GM19239 (cell line): ENCODE measurements around the gene VEGFA.

ENCODE experiments used
- DNase-seq: peaks from one replicate; pipeline ENCODE4 v3.0.0; 2011; ENCODE audit warnings: low spot score; ENCODE audit not compliant: insufficient read length
- FAIRE-seq: peaks from 2 replicates; lab custom pipeline; 2011; peaks lifted over from hg19 to GRCh38; lab: Jason Lieb, UNC

Gene VEGFA

GRCh38 chr6:43769526-43770371 lies at the start of gene VEGFA:
Gene VEGFA, plus strand, starts transcription at chr6:43770211.
- FAIRE-seq: peak; percentile 87

GRCh38 chr6:43720999-43721398 lies 49.0 kb upstream of the VEGFA start:
- DNase-seq (no peak), FAIRE-seq (no peak)

More at GRCh38 chr6:43769526-43770371, at the start of gene VEGFA:
- peak; percentile 88 for DNase-seq

GRCh38 chr6:43722920-43723545 lies 47.0 kb upstream of the VEGFA start:
- DNase-seq: no peak
- no peak for FAIRE-seq

DNA sequence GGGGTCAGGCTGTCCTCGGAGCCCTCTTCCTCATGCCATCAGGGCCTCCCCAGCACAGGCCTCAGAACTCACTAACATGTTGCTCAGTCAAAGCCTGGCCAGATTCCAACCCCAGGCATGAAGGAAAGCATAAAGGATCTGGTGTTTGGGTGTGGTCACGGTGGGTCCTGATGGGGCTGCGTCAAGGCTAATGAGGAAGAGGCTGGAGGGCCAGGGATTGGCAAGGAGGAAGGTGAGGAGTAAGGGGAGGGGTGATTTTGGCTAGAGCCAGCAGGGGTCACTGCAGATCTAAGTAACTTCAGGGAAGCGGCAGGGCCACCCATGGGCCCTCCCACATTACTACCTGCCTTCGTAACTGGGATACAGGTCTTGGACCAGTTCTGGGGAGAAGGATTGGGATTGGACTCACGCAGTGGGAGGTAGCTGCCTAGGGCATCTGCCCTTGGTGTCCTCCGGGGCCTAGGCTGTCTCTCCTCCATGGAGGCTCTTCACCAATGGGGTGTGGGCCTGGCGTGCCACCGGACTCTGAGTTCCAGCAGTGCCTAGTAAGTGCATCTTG lies 46.2 kb upstream of the VEGFA start:
- DNase-seq (peak; percentile 65), FAIRE-seq (peak; percentile 96)

- DNase-seq: no peak
- no peak for FAIRE-seq
These were observed 45.7 kb upstream of the VEGFA start for GRCh38 chr6:43724354-43724753.

- peak; percentile 84 for FAIRE-seq
- DNase-seq: peak; percentile 37
These were observed 44.9 kb upstream of the VEGFA start for GRCh38 chr6:43724914-43725642.

DNA sequence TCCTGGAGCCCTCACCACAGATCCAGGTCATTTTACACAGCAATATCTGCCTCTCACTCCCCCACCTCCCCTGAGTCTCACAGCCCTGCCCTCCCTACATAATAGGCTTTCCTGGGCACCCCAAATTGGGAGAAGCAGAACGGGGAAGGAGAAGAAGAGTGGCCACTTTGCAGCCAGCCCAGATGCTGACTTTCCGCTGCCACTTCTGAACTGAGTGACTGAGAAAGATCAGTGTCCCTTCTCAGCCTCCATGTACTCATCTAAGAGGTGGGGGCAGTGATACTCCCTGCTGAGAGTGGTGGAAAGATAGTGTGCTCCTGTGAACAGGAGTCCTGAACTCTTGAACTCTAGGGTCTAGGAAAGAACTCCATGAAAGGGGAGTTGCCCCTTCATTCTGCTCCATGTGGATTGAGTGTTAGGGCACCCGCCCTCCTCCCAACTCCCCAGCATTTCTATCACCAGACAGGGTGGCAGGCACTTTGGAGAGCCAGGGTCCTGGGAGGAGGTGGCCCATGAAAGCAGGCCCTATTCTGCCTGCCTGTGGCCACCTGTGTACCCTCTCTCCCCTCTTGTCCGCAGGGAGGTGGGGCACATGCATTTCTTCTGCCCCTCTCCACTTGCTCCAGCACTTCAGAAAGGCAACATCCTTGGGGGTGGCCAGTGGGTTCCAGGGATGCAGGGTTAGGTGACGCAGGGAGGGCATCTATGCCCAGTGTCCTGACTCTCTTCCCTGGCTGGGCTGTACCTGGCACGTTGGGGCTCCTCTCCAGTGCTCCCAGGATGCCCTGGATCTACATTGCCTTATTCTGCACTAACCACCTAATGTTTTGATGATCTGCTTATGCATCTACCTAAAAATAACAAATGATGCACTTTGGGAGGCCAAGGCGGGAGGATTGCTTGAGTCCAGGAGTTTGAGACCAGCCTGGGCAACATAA lies 44.1 kb upstream of the VEGFA start:
- no peak for DNase-seq
- no peak for FAIRE-seq

DNA sequence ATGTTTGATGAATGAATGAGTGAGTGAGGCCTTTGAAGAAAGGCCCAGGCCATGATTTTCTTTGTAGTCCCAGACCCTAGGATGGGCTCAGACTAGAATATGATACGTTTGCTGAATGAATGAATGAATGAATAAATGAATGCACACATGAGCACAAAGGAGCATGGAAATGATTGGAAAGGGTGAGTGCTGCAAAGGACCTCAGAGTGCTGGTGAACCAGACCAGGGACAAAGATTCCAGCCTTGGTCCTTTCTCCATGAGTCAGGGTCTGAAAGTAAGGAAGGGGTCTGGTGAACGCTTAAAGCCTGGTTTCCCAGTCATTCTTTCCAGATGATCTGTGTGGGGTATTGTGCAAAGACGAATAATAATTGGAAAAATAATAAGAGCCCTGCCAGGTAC lies 42.4 kb upstream of the VEGFA start:
- no peak for FAIRE-seq
- no peak for DNase-seq

DNA sequence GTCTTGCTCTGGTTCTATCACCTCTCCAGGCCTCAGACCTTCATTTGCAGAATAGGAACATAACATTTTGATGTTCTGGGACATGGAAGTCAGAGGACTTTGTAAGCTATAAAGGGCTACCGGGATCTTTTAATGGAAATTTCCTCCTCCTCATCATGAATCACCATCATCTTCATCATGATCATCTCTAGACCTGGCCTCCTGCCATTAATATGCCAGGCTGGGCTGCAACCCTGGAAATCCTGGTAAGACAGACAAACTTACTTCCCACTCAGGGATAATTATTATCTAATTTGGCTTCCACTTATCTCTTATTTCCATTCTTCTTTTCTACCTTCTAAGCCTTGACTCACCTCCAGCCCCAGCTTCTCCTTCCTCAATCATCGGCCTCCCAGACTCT lies 41.4 kb upstream of the VEGFA start:
- no peak for DNase-seq
- no peak for FAIRE-seq

DNA sequence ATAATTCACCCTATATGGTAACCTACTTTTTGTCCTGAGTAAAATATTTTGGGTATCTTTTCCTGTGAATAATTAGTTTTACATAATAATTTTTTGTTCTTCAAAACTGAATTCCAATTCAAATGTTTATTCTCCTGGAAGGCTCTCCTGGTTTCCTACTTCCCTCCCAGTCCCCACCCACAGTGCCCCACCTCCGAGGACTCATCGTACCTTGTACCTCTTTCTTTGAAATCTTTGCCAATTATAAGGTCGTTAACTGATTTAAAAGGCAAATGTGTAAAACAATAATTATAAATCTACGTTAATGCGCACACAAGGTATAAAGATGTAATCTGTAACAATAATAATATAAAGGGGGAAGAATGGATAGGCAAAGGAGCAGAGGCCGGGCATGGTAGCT lies 40.5 kb upstream of the VEGFA start:
- FAIRE-seq (no peak), DNase-seq (no peak)

DNA sequence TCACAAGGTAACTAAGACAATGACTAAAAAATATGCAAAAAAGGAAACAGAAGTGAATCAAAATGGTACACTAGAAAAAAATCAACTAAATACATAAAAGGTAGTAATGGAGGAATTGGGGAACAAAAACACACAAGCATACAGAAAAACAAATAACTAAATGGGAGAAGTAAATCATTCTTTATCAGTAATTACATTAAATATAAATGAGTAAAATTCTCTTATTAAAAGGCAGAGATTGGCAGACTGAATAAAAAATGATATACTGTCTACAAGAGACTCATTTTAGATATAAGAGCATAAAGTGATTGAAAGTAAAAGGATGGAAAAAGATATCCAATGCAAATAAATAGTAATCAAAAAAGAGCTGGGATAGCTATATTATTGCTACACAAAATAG lies 39.4 kb upstream of the VEGFA start:
- DNase-seq (no peak), FAIRE-seq (no peak)

GRCh38 chr6:43733471-43734293 lies 36.3 kb upstream of the VEGFA start:
- DNase-seq: peak; percentile 33
- peak; percentile 69 for FAIRE-seq

DNA sequence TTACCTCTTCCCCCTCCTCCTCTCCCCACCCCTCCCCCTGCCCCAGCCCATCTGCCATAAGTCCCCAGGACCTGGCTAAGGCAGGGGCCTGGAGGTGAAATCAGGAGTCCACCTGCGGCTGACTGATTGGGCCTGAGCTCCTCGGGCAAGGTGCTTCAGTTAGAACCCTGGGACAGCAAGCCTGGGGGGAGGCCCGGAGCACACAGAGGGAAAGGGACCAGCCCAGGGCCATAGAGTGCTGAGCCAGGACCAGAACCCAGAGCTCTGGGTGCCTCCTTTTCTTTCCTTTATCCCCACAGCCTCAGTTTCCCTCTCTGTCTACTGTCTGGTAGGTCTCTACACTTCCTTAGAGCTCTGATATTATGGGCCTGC lies 35.7 kb upstream of the VEGFA start:
- DNase-seq (no peak), FAIRE-seq (no peak)

DNA sequence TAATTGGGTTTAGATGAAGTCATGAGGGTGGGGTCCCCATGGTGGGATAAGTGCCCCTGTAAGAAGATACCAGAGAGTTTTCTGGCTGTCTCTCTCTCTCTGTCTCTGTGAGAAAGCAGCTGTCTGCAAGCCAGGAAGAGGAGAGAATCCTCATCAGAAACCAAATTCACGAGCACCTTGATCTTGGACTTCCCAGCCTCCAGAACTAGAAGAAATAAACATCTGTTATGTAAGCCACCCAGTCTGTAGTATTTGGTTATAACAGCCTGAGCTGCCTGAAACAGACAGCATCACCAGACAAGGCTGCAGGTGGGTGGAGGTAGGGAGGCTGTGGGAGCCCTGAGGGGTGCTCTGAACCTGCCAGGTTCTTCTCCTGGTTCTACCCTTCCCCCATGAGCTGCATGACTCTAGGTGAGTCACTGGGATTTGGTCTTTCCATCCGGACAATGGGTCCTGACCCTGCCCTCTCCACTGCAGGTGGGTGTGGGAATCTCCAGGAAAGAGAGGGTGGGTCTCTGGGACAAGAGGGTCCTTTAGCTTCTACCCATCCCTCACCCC lies 34.3 kb upstream of the VEGFA start:
- no peak for FAIRE-seq
- no peak for DNase-seq

- FAIRE-seq: no peak
- no peak for DNase-seq
These were observed 33.7 kb upstream of the VEGFA start for GRCh38 chr6:43736211-43736786.

DNA sequence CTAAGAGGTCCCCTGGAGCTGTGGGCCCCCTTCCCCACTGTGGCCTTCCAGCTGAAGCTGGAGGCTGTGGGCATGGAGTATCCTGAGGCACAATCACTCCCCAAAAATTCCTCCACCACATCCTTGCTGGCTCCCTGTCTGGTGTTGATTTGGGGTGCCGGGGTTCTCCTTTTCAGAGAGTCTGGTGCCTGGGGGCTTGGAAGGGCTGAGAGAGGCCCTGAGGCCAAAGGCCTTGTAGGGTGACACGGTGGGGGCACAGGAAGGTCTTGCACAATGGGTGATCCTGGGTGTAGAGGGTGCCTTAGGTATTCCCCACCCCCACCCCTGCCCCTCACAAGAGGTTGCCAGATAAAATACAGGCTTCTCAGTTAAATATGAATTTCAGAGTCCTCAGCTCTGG lies 33.2 kb upstream of the VEGFA start:
- DNase-seq: no peak
- no peak for FAIRE-seq

DNA sequence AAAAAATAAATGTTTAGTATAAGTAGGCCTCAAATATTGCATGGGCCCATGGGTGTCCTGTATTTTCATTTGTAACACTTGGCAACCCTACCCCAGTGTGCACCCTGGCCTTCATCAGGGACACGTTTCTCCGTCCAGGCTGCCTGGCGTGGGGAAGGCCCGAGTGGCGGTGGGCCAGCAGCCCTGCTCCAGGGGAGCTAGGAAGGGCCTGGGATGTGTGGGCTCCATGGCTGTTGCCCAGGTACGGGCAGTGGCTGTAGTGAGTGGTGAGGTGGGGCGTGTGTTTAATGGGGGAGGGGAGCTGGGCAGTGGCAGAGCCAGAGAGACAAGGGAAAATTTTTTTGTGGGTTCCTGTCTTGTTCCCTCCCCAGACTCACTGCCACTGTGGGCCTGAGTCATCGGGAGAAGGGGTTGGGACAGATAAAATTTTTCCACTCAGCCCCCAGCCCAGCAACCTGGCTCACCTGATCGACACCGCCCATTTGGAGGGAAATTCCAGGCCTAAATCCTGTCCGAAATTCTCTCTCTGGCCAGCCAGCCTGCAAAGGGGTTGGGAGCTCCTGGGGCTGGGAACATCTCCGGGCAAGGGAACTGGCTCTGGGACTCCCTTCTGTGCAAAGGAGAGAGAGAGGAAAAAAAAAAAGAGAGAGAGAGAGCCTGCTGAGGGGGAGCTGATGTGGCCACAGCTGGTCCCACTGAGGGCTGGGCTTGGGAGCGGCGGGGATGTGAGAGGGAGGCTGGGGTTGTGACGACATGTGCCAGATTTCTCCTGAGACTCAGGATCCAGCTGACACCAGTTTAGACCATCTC lies 32.5 kb upstream of the VEGFA start:
- FAIRE-seq: no peak

More for the DNA sequence above, 32.5 kb upstream of the VEGFA start:
- no peak for DNase-seq
